ENCODE measurements around the gene TMEM108.

The TMEM108 gene

DNA sequence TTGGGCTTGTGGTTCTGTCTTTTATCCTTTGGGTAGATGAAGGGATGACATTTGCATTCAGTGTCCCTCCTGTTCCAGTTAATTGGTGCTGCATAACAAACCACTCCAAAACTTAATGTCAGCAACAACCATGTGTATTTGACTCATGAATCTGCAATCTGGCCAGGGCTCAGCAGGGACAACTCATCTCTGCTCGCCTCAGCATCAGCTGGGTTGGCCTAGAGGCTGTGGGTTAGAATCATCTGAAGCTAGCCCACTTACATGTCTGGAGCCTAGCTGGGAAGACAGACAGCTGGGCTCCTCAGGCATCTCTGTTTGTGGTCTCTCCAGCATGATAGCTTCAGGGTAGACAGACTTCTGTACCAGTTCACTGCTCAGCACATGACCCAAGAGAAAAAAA, 92.0 kb downstream of the TMEM108 start:
- no peak overlapping the region for H3K4me3 ChIP-seq (ENCODE audit: low read length)
- H3K9me3 ChIP-seq (ENCODE audit: control insufficient read depth, insufficient read depth, low read length), result no peaks in the 10 kb centered on the region
- no peaks in the 10 kb centered on the region for H4K20me1 ChIP-seq (ENCODE audit: control insufficient read depth, insufficient read depth, low read depth, low read length)
- H3K4me2 ChIP-seq (ENCODE audit: low read length), result no peak overlapping the region
- H3K9me2 ChIP-seq (replicated peaks; ENCODE audit: control insufficient read depth, low read length), result no peaks in the 10 kb centered on the region
- H3K79me2 ChIP-seq (ENCODE audit: control insufficient read depth, low read length), result no peaks in the 10 kb centered on the region
- TF ChIP-seq EZH2phosphoT487 (IDR thresholded peaks at IDR 0.05; ENCODE audit: borderline replicate concordance, low read length), result no peak
- TF ChIP-seq, protein P1, sequence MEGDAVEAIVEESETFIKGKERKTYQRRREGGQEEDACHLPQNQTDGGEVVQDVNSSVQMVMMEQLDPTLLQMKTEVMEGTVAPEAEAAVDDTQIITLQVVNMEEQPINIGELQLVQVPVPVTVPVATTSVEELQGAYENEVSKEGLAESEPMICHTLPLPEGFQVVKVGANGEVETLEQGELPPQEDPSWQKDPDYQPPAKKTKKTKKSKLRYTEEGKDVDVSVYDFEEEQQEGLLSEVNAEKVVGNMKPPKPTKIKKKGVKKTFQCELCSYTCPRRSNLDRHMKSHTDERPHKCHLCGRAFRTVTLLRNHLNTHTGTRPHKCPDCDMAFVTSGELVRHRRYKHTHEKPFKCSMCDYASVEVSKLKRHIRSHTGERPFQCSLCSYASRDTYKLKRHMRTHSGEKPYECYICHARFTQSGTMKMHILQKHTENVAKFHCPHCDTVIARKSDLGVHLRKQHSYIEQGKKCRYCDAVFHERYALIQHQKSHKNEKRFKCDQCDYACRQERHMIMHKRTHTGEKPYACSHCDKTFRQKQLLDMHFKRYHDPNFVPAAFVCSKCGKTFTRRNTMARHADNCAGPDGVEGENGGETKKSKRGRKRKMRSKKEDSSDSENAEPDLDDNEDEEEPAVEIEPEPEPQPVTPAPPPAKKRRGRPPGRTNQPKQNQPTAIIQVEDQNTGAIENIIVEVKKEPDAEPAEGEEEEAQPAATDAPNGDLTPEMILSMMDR (IDR thresholded peaks at IDR 0.05; ENCODE audit: low read depth, low read length, poor library complexity, severe bottlenecking), result no peak
- H3F3A ChIP-seq (ENCODE audit: control insufficient read depth, insufficient read depth), result no peaks in the 10 kb centered on the region
- peaks cover 4% of the 10 kb centered on the region; the same call in 1 of the 2 replicates for H3K4me1 ChIP-seq (ENCODE audit: control insufficient read depth, low read length)
- H3K27ac ChIP-seq (ENCODE audit: low read depth, low read length), result no peak overlapping the region
- H3K36me3 ChIP-seq (ENCODE audit: control insufficient read depth, low read length), result no peaks in the 10 kb centered on the region
- no peaks in the 10 kb centered on the region for H3K27me3 ChIP-seq (ENCODE audit: control insufficient read depth, low read length)

DNA sequence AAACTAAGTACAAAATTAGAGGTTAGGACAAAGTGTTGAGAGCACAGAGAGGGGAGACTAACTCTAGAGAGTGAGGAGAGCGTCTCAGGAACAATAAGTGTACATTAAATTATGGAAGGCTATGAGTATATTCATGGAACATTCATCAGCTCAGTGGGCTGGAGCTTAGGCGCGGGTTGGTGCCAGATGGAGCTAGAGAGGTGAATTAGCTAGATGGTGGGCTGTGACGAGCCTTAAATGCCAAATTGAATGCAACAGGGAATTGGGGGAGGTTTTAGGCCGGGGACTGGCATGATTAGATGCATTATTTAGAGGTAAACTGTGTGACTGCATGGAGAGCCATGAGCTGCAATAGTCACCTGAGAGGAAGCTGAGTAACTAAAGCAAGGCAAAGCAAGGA, 97.1 kb downstream of the TMEM108 start:
- H3K27ac ChIP-seq (ENCODE audit: low read depth, low read length), result no peak overlapping the region
- no peaks in the 10 kb centered on the region for H3K36me3 ChIP-seq (ENCODE audit: control insufficient read depth, low read length)
- no peaks in the 10 kb centered on the region for H3K9me3 ChIP-seq (ENCODE audit: control insufficient read depth, insufficient read depth, low read length)
- H3K27me3 ChIP-seq (ENCODE audit: control insufficient read depth, low read length), result no peaks in the 10 kb centered on the region
- no peaks in the 10 kb centered on the region for H3K79me2 ChIP-seq (ENCODE audit: control insufficient read depth, low read length)
- TF ChIP-seq, protein P1 (IDR thresholded peaks at IDR 0.05; ENCODE audit: low read depth, low read length, poor library complexity, severe bottlenecking), result no peak
- TF ChIP-seq EZH2phosphoT487 (IDR thresholded peaks at IDR 0.05; ENCODE audit: borderline replicate concordance, low read length), result no peak
- H4K20me1 ChIP-seq (ENCODE audit: control insufficient read depth, insufficient read depth, low read depth, low read length), result no peaks in the 10 kb centered on the region
- no peaks in the 10 kb centered on the region for H3K9me2 ChIP-seq (replicated peaks; ENCODE audit: control insufficient read depth, low read length)
- no peak overlapping the region for H3K4me3 ChIP-seq (ENCODE audit: low read length)
- no peaks in the 10 kb centered on the region for H3F3A ChIP-seq (ENCODE audit: control insufficient read depth, insufficient read depth)
- peaks cover 13% of the 10 kb centered on the region for H3K4me1 ChIP-seq (ENCODE audit: control insufficient read depth, low read length)
- H3K4me2 ChIP-seq (ENCODE audit: low read length), result no peak overlapping the region

DNA sequence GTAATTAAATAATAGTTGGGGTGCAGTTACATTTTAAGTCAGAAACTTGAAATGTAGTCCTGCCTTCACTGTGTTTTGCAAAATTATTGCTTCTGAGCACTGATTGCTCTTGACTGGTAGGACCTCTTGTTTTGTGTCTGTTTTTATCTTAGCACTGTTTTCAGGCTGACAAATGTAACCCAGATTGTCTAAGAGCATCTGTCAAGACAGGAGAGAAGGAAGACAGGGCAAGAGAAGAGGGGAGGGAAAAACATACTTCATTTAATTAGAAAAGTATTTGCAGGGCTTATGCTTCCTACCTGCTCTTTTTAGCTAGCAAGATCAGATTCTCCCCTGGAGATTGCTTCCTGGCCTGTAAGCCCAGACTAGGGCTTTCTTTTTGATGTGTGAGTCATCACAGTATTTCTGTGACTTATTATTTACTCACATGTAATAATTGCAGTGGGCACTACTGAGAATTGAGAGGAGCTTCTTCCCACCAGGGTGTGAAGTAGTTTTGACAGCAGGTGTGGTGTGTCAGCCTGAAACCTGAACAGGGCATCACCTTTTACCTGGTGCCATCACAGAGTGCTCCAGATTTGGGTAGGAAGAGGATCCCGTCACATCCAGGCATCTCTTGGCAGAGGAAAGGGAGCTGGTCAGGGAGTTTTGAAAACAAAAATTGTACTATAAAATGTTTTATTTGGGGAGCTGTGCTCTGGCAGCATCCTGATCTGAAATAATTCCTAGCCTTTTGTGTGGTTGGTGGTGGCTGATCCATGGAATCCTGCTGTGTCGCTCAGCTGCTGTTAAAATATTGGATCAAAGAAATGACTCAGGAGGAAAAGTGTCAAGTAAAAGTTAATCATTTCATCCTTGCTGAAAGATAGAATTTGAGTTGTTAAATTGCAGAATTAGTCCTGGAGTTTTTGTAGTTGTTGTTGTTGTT, 98.2 kb downstream of the TMEM108 start:
- peaks cover 13% of the 10 kb centered on the region for H3K4me1 ChIP-seq (ENCODE audit: control insufficient read depth, low read length)
- no peak overlapping the region for H3K4me3 ChIP-seq (ENCODE audit: low read length)
- no peaks in the 10 kb centered on the region for H3K79me2 ChIP-seq (ENCODE audit: control insufficient read depth, low read length)
- H3F3A ChIP-seq (ENCODE audit: control insufficient read depth, insufficient read depth), result no peaks in the 10 kb centered on the region
- H3K9me2 ChIP-seq (replicated peaks; ENCODE audit: control insufficient read depth, low read length), result no peaks in the 10 kb centered on the region
- no peaks in the 10 kb centered on the region for H3K9me3 ChIP-seq (ENCODE audit: control insufficient read depth, insufficient read depth, low read length)
- H3K4me2 ChIP-seq (ENCODE audit: low read length), result no peak overlapping the region
- no peak overlapping the region for H3K27ac ChIP-seq (ENCODE audit: low read depth, low read length)
- H3K27me3 ChIP-seq (ENCODE audit: control insufficient read depth, low read length), result no peaks in the 10 kb centered on the region
- no peaks in the 10 kb centered on the region for H3K36me3 ChIP-seq (ENCODE audit: control insufficient read depth, low read length)
- no peak for TF ChIP-seq EZH2phosphoT487 (IDR thresholded peaks at IDR 0.05; ENCODE audit: borderline replicate concordance, low read length)
- TF ChIP-seq, protein P1 (IDR thresholded peaks at IDR 0.05; ENCODE audit: low read depth, low read length, poor library complexity, severe bottlenecking), result no peak
- H4K20me1 ChIP-seq (ENCODE audit: control insufficient read depth, insufficient read depth, low read depth, low read length), result no peaks in the 10 kb centered on the region
